PC-9 (cell line): ENCODE results near the gene AFAP1L1.

Source experiments
- CTCF ChIP-seq: fragments of 200-600 bp; sonication (generic); conservative IDR thresholded peaks from 2 replicates; pipeline ENCODE4 v1.6.1; 2017; ENCODE audit warnings: mixed run types, antibody characterized with exemption, mild to moderate bottlenecking, moderate library complexity
- EZH2 ChIP-seq: fragments of 200-600 bp; sonication (generic); IDR thresholded peaks from 2 replicates; pipeline ENCODE4 v1.8.0; 2017; ENCODE audit warnings: antibody characterized with exemption, low read depth

GRCh38 chr5:149239917-149240316 lies 31.7 kb upstream of the AFAP1L1 start:
- TF ChIP-seq EZH2 (no peak), CTCF (no peak)
